ENCODE results near the gene PHTF2.
"Not testable (repeated sequence)": the region's sequence is repeated elsewhere in the genome, so short reads cannot be mapped to it uniquely, and the experiment has no call there.

Gene PHTF2

DNA sequence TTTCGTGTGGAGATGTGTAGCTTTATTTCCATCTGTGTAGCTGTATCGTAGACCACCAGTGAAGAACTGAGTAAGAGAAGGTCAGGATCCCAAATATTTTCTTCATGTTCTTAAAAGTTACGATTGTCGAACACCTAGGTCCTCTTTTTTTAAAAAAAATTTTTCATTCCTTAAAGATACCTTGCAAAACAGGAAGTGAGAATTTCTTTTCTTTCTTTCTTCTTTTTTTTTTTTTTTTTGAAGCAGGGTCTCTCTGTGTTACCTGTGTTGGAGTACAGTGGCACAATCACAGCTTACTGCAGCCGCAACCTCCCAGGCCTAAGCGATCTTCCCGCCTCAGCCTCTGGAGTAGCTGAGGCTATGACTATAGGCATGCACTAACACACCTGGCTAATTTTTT lies 60.8 kb downstream of the PHTF2 start:
- no peaks in the 10 kb centered on the region for H3K27me3 ChIP-seq
- H3K27ac ChIP-seq = no peak overlapping the region
- H3K9me3 ChIP-seq (replicated peaks in 1 of 11) = peaks cover 0 to 11% (median 5%) of the 10 kb centered on the region in 11 experiments; a peak in 8 of 22 replicates
- H3K4me2 ChIP-seq = peak overlapping the region in 1 of 11 experiments; percentile 77; a peak in 1 of 22 replicates
- H3K9ac ChIP-seq = no peak overlapping the region
- TF ChIP-seq Cebpa-rat (IDR thresholded peaks at IDR 0.05) = no peak
- H3K36me3 ChIP-seq = peaks cover 11 to 21% (median 14%) of the 10 kb centered on the region in 11 experiments; a peak in 21 of 22 replicates
- peaks cover 0 to 30% (median 0%) of the 10 kb centered on the region in 10 experiments; a peak in 7 of 20 replicates for H3K4me1 ChIP-seq
- no peak overlapping the region for H3K4me3 ChIP-seq
- no peaks in the 10 kb centered on the region; a peak in 2 of 22 replicates for H4K20me1 ChIP-seq

DNA sequence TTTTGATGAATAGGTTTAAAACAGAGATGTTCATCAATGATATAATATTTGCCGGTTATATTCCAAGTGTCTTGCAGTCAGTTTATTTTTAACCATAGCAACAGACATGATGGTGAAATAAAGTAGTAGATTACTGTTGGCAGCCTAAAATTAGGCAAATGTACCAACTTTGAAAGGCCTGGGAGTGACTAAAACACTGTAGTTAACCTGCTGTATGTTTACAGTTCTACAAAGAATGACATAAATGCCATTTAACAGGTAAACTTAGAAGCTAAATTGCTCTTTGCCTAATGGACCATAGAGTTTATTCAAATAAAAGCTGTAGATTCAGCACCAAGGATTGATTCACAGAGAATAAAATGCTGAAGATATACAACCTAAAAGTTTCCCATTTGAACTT lies 64.1 kb downstream of the PHTF2 start:
- no peak for TF ChIP-seq Cebpa-rat (IDR thresholded peaks at IDR 0.05)
- H3K9ac ChIP-seq = no peak overlapping the region
- no peaks in the 10 kb centered on the region for H3K36me3 ChIP-seq
- H3K27ac ChIP-seq = no peak overlapping the region
- no peaks in the 10 kb centered on the region; a peak in 1 of 22 replicates for H4K20me1 ChIP-seq
- no peak overlapping the region for H3K4me3 ChIP-seq
- H3K4me1 ChIP-seq = peaks cover 0 to 35% (median 0%) of the 10 kb centered on the region in 10 experiments; a peak in 6 of 20 replicates
- no peaks in the 10 kb centered on the region for H3K27me3 ChIP-seq
- no peak overlapping the region for H3K4me2 ChIP-seq
- no peaks in the 10 kb centered on the region for H3K9me3 ChIP-seq (replicated peaks in 1 of 11)

DNA sequence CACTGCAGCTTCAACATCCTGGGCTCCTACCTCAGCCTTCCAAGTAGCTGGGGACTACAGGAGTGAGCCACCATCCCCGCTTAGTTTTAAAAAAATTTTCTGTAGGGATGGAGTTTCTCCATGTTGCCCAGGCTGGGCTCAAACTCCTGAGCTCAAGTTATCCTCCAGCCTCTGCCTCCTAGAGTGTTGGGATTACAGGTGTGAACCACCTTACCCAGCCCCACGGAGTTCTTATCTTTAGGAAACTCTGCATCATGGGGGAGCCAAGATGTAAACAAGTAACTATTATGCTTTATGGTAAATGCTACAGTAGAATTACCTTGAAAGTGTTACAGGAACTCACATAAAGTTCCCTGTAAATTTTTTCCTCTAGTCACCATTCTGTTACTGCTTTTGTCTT lies 65.3 kb downstream of the PHTF2 start:
- Histone ChIP-seq H3K4me2 (no peak overlapping the region), H3K36me3 (peaks cover 0 to 4% (median 0%) of the 10 kb centered on the region in 11 experiments; a peak in 1 of 22 replicates), H3K27me3 (no peaks in the 10 kb centered on the region), H3K27ac (no peak overlapping the region), H3K9ac (no peak overlapping the region), H3K9me3 (replicated peaks in 1 of 11) (0 out of 22 replicates have a peak, but pooled peaks cover 0 to 3% (median 0%) of the 10 kb centered on the region in 11 experiments), H4K20me1 (no peaks in the 10 kb centered on the region; a peak in 1 of 22 replicates), H3K4me3 (no peak overlapping the region), H3K4me1 (peaks cover 0 to 23% (median 0%) of the 10 kb centered on the region in 10 experiments; a peak in 6 of 20 replicates)
- no peak for TF ChIP-seq Cebpa-rat (IDR thresholded peaks at IDR 0.05)

DNA sequence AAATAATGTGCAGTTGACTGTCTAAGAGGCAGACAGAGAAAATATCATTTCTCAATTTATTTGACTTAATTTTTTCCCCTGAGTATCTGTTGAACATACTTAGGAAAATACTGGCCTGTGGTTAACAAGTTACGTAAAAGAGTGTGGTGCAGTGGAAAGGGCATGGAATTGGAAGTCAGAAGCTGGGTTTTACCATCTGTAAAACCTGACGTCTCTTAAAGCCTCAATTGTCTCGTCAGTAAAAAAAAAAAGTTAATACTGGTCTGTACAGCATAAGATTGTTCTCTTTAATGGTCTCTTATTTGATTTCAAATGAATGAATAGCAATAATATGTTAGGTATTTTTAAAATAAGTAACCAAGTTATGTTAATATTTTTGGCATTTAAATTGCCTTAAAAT lies 67.8 kb downstream of the PHTF2 start:
- H3K4me2 ChIP-seq = peak overlapping the region in 2 of 11 experiments; percentile 30 to 41; a peak in 4 of 22 replicates
- peaks cover 0 to 15% (median 0%) of the 10 kb centered on the region in 10 experiments; a peak in 3 of 20 replicates for H3K4me1 ChIP-seq
- H3K36me3 ChIP-seq = peaks cover 10 to 19% (median 14%) of the 10 kb centered on the region in 11 experiments; a peak in 20 of 22 replicates
- no peak for TF ChIP-seq Cebpa-rat (IDR thresholded peaks at IDR 0.05)
- no peaks in the 10 kb centered on the region for H3K27me3 ChIP-seq
- peaks cover 21 to 27% (median 23%) of the 10 kb centered on the region in 11 experiments for H3K9me3 ChIP-seq (replicated peaks in 1 of 11)
- H4K20me1 ChIP-seq = no peaks in the 10 kb centered on the region; a peak in 1 of 22 replicates
- no peak overlapping the region for H3K27ac ChIP-seq
- H3K4me3 ChIP-seq = no peak overlapping the region
- H3K9ac ChIP-seq = no peak overlapping the region

DNA sequence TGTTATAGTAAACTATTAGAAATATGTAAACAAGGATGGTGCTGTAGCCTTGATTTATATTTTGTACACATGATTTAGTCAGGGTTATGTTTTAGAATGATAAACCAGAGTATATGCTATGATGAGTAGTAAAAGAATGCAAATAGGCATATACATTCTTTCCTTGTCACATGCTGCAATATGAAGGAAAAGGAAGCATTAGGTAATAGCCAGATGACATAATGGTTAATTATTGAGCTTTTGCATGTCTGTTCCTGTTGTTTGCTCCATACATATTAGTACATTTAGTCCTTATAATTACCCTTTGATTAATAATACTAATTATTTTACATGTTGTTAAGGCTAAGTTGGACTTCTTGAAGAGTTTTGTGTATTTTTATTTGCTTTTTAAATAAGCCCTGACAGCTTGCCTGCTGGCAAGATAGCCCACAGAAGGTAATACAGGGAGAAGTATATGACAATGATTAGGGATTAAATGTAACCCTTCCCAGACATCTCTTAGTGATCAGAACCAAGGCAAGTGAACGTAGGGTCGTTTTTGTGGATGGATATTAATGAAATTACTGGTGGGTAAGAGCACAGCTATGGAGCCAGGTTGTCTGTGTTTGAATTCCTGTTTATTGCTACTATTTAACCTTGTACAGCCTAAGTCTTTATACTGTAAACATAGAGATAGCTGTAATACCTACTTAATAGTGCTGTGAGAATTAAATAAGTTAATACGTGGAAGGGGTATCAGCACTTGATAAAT lies 68.4 kb downstream of the PHTF2 start:
- Histone ChIP-seq H3K4me1 (peaks cover 0 to 15% (median 0%) of the 10 kb centered on the region in 10 experiments; a peak in 3 of 20 replicates), H3K9me3 (replicated peaks in 1 of 11) (peaks cover 23 to 33% (median 28%) of the 10 kb centered on the region in 11 experiments), H3K4me3 (no peak overlapping the region), H3K9ac (no peak overlapping the region), H3K36me3 (peaks cover 16 to 24% (median 18%) of the 10 kb centered on the region in 11 experiments; a peak in 20 of 22 replicates), H3K27ac (no peak overlapping the region), H3K27me3 (no peaks in the 10 kb centered on the region), H3K4me2 (peak overlapping the region in 2 of 11 experiments; percentile 30 to 41; a peak in 5 of 22 replicates), H4K20me1 (no peaks in the 10 kb centered on the region; a peak in 1 of 22 replicates)
- no peak for TF ChIP-seq Cebpa-rat (IDR thresholded peaks at IDR 0.05)

DNA sequence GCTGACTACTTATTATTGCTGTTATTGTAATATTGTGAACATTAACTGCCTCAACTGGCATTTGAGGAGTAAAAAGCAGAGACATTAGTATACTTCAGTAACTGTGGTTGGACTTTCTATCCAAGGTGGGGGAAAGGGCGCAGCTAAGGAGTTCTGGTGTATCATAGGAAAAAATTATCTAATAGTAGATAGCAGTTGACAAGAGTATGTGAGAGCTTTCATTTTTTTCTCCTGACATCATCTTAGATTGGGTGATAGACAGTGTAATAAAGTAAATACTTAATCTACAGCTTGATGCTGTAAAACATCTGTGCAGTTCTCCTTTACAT lies 68.9 kb downstream of the PHTF2 start:
- no peak for TF ChIP-seq Cebpa-rat (IDR thresholded peaks at IDR 0.05)
- peaks cover 16 to 29% (median 19%) of the 10 kb centered on the region in 11 experiments; a peak in 20 of 22 replicates for H3K36me3 ChIP-seq
- no peaks in the 10 kb centered on the region for H3K27me3 ChIP-seq
- H3K9ac ChIP-seq = no peak overlapping the region
- H3K9me3 ChIP-seq (replicated peaks in 1 of 11) = peaks cover 23 to 34% (median 30%) of the 10 kb centered on the region in 11 experiments
- no peak overlapping the region for H3K27ac ChIP-seq
- H3K4me1 ChIP-seq = peaks cover 0 to 15% (median 0%) of the 10 kb centered on the region in 10 experiments; a peak in 3 of 20 replicates
- H3K4me2 ChIP-seq = no peak overlapping the region
- H3K4me3 ChIP-seq = no peak overlapping the region
- no peaks in the 10 kb centered on the region; a peak in 1 of 22 replicates for H4K20me1 ChIP-seq

DNA sequence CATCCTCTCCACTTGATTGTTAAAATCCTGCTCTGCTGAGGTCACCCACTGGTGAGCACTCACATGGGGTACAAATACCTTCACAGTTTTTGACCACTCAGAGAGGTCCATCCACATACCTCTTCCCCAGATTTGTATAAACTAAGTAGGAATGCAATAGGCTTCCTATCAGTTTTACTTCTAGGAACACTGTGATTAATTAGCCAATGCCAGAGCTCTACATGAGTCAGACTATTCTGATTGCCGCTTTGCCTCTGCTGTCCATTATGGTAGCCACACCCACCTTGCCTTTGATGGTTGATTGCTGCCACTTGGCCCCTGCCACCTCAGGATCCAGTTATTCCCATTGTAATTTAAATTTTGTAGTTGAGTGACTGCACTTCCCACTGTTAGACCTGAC lies 73.7 kb downstream of the PHTF2 start:
- not testable (repeated sequence) for H3K27me3 ChIP-seq, H3K27ac ChIP-seq, H4K20me1 ChIP-seq, H3K4me1 ChIP-seq, H3K9ac ChIP-seq, H3K4me2 ChIP-seq, H3K4me3 ChIP-seq
- peaks cover 23 to 34% (median 30%) of the 10 kb centered on the region in 11 experiments for H3K9me3 ChIP-seq (replicated peaks in 1 of 11)
- H3K36me3 ChIP-seq = peaks cover 16 to 39% (median 20%) of the 10 kb centered on the region in 11 experiments; a peak in 21 of 22 replicates

DNA sequence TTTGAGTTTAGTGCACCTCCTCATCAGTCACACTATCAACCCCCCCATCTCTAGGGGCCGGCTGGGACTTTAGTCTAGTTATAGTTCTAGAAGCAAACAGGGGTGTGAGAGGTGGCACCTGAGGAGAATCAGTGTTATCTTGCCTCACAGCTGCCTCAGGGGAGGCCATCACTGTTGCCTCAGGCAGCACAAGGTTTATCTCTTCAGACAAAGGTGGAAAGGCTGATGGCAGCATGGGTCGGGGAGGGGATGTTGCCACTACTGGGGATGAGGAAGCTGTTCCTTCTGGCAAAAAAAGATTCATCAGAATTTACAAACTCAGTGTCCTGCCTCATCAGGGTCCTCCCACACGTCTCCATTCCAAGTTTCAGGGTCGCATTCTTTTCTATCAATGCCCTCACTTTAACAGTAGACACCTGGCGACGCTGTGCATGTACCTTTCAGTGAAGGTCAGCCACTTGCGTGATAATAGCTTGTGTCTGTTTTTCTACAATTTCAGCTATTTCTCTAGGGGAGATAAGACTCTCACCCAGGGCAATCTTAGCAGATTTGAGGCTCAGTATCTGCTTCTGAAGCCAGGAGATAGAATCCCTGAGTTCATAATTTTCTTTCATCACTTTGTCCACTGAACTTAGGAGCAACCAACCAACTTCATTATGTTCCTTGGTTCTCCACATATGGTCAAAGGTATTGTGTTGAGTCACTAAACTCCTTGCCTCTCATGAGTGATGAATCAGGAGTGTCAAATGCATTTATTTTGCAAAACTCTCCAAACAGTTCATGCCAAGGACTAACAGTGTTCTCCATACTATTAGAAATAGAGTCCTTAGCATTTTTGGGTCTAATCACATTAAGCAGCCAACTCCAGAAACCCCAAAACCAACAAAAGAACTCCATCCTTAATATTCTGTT lies 75.1 kb downstream of the PHTF2 start:
- H3K27me3 ChIP-seq, H3K4me1 ChIP-seq, H3K4me2 ChIP-seq, H3K4me3 ChIP-seq, H3K9ac ChIP-seq, H3K27ac ChIP-seq, H4K20me1 ChIP-seq: not testable (repeated sequence)
- Histone ChIP-seq H3K9me3 (replicated peaks in 1 of 11) (peaks cover 23 to 34% (median 30%) of the 10 kb centered on the region in 11 experiments), H3K36me3 (peaks cover 16 to 35% (median 20%) of the 10 kb centered on the region in 11 experiments; a peak in 21 of 22 replicates)

DNA sequence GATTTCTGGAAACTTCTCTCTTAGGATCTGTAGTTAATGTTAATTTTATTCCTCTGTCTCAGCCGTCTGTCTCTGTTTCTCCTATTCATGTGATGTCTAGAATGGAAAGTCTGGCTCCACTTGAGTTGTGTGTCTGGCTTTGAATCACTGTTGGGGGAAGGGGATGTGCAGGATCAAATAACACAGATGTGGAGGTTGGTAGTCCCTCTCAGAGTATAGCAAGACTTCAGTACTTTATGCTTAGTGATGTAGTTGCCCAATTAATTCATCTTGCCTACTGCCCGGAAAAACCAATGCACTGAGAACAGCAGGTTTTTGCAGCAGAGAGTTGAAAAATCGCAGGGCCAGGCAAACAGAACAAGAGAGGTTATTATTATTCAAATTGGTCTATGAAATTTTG lies 79.2 kb downstream of the PHTF2 start:
- no peak overlapping the region for H3K4me3 ChIP-seq
- H3K27me3 ChIP-seq = no peaks in the 10 kb centered on the region
- H4K20me1 ChIP-seq = no peaks in the 10 kb centered on the region; a peak in 3 of 22 replicates
- no peak overlapping the region for H3K4me2 ChIP-seq
- H3K36me3 ChIP-seq = peaks cover 0 to 35% (median under 1%) of the 10 kb centered on the region in 11 experiments; a peak in 10 of 22 replicates
- H3K27ac ChIP-seq = no peak overlapping the region
- peaks cover 0 to 10% (median 0%) of the 10 kb centered on the region in 11 experiments; a peak in 4 of 22 replicates for H3K9me3 ChIP-seq (replicated peaks in 1 of 11)
- 0 out of 20 replicates have a peak, but pooled peaks cover 0 to 4% (median 0%) of the 10 kb centered on the region in 10 experiments for H3K4me1 ChIP-seq
- H3K9ac ChIP-seq = no peak overlapping the region
- TF ChIP-seq Cebpa-rat (IDR thresholded peaks at IDR 0.05) = no peak
